ENCODE data around the gene RASA2. TPM values are rescaled to one million over a fixed set of nuclear protein-coding genes. Genes with fewer than 3 reads are reported as not detected.
A peak's percentile ranks its signal among the peaks of the same experiment; 100 is the strongest.

Gene RASA2
- total RNA-seq, 1 experiment from 2014 or later: 26.7 TPM

DNA sequence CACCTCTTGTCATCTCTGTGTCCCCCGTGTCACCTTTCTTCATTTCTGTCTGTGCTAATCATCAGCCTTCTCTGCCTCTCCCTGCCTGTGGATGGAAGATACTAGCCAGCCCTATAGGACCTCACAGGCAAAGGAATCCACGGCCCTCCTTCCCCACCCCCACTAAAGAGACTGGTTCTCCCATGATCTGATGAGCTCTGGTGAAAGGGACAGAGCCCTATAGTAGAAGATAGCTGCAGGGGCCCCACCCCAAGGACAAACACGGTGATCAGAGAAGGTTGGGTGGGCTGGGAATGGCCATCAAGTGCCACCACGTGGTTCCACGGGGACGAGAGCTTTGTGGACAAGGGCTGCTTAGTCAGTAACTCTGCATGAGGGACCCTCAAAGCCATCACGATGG lies 27.8 kb upstream of the RASA2 start:
- Histone ChIP-seq H3K4me3 (ENCODE audit: low read depth, low read length) (no peak overlapping the region), H3K27me3 (replicated peaks; ENCODE audit: control insufficient read depth, insufficient read depth, low read length) (no peaks in the 10 kb centered on the region), H3K36me3 (ENCODE audit: control insufficient read depth, insufficient read depth, low read length) (no peaks in the 10 kb centered on the region), H3K9me3 (peaks cover under 1% of the 10 kb centered on the region; the same call in 1 of the 2 replicates), H3K4me1 (peaks cover 44% of the 10 kb centered on the region)
- no peak overlapping the region for H3K27ac Mint-ChIP-seq (ENCODE audit: unreplicated experiment)
- H3K27me3 Mint-ChIP-seq (ENCODE audit: insufficient read depth, unreplicated experiment): no peaks in the 10 kb centered on the region
- no peaks in the 10 kb centered on the region for H3K36me3 Mint-ChIP-seq (ENCODE audit: insufficient read depth, unreplicated experiment)
- ChIA-PET CTCF (interaction anchor here (1.0 to 2.2 kb wide), 2 partner anchors 147 to 150 kb away, joined by 3 to 8 read pairs; no protein-coding TSS in a partner anchor), POLR2A (interaction anchor here (0.5 kb wide), 1 partner anchor 12 kb away, joined by 3 read pairs; no protein-coding TSS in a partner anchor)
- H3K4me3 Mint-ChIP-seq (ENCODE audit: unreplicated experiment): no peak overlapping the region
- DNase-seq: no peak
- no peaks in the 10 kb centered on the region for H3K9me3 Mint-ChIP-seq (ENCODE audit: unreplicated experiment)
- intact Hi-C loops (cut with micrococcal nuclease; ENCODE audit: unreplicated experiment): no loop called here
- no TSS peak for BruUV-seq (replicated peaks)
- TF ChIP-seq, protein P1, sequence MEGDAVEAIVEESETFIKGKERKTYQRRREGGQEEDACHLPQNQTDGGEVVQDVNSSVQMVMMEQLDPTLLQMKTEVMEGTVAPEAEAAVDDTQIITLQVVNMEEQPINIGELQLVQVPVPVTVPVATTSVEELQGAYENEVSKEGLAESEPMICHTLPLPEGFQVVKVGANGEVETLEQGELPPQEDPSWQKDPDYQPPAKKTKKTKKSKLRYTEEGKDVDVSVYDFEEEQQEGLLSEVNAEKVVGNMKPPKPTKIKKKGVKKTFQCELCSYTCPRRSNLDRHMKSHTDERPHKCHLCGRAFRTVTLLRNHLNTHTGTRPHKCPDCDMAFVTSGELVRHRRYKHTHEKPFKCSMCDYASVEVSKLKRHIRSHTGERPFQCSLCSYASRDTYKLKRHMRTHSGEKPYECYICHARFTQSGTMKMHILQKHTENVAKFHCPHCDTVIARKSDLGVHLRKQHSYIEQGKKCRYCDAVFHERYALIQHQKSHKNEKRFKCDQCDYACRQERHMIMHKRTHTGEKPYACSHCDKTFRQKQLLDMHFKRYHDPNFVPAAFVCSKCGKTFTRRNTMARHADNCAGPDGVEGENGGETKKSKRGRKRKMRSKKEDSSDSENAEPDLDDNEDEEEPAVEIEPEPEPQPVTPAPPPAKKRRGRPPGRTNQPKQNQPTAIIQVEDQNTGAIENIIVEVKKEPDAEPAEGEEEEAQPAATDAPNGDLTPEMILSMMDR (IDR thresholded peaks at IDR 0.05; ENCODE audit: insufficient read depth in 1 of 2, low read depth in 1 of 2, low read length in 1 of 2, severe bottlenecking in 1 of 2, unreplicated experiment in 1 of 2): no peak
- H3K4me1 Mint-ChIP-seq (ENCODE audit: low read depth, unreplicated experiment): peaks cover 46% of the 10 kb centered on the region

DNA sequence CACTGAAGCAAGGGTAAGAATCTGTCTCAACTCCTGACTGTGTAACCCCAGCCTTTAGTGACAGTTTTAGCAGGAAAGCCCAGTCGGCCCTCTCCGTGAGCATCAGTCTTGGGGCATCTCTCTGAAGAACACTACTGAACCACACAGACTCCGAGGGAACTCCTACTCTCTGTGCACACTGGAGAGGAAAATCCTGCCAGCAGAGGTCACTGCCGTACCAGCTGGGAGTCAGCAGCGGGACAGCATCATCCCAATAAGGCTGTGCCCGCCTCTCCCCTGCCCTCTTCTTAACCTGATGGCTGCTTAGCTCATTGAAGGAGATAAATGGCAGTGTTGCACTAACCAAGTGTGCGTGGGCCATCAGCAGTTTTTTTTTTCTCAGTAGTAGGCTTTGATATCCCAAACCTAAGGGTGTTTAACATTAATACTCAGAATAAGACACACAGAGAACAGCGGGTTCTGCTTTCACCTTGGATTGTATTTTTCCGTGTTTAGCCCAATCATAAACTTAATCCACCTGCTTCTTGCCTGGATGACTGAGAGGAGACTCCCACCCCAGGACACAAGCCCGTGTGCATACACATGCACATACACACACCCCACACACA lies 26.6 kb upstream of the RASA2 start:
- H3K27ac Mint-ChIP-seq (ENCODE audit: unreplicated experiment): no peak overlapping the region
- Histone ChIP-seq H3K36me3 (ENCODE audit: control insufficient read depth, insufficient read depth, low read length) (no peaks in the 10 kb centered on the region), H3K4me3 (ENCODE audit: low read depth, low read length) (no peak overlapping the region), H3K9me3 (peaks cover 8% of the 10 kb centered on the region; the same call in 1 of the 2 replicates), H3K27me3 (replicated peaks; ENCODE audit: control insufficient read depth, insufficient read depth, low read length) (no peaks in the 10 kb centered on the region), H3K4me1 (peaks cover 34% of the 10 kb centered on the region)
- H3K9me3 Mint-ChIP-seq (ENCODE audit: unreplicated experiment): no peaks in the 10 kb centered on the region
- POLR2A ChIA-PET: no interaction called here
- H3K36me3 Mint-ChIP-seq (ENCODE audit: insufficient read depth, unreplicated experiment): no peaks in the 10 kb centered on the region
- intact Hi-C loops (cut with micrococcal nuclease; ENCODE audit: unreplicated experiment): loop anchor here (1.0 kb wide), 3 partner anchors 26 to 184 kb away; no protein-coding TSS in a partner anchor
- CTCF ChIA-PET: interaction anchor here (0.6 to 2.2 kb wide), 10 partner anchors 10 to 292 kb away, joined by 3 to 14 read pairs (median 4); no protein-coding TSS in a partner anchor
- TF ChIP-seq, protein P1 (IDR thresholded peaks at IDR 0.05; ENCODE audit: insufficient read depth in 1 of 2, low read depth in 1 of 2, low read length in 1 of 2, severe bottlenecking in 1 of 2, unreplicated experiment in 1 of 2): peak; percentile 80 to 91
- DNase-seq: peak; percentile 86 to 91
- H3K27me3 Mint-ChIP-seq (ENCODE audit: insufficient read depth, unreplicated experiment): no peaks in the 10 kb centered on the region
- no TSS peak for BruUV-seq (replicated peaks)
- no peak overlapping the region for H3K4me3 Mint-ChIP-seq (ENCODE audit: unreplicated experiment)
- peaks cover 37% of the 10 kb centered on the region for H3K4me1 Mint-ChIP-seq (ENCODE audit: low read depth, unreplicated experiment)

DNA sequence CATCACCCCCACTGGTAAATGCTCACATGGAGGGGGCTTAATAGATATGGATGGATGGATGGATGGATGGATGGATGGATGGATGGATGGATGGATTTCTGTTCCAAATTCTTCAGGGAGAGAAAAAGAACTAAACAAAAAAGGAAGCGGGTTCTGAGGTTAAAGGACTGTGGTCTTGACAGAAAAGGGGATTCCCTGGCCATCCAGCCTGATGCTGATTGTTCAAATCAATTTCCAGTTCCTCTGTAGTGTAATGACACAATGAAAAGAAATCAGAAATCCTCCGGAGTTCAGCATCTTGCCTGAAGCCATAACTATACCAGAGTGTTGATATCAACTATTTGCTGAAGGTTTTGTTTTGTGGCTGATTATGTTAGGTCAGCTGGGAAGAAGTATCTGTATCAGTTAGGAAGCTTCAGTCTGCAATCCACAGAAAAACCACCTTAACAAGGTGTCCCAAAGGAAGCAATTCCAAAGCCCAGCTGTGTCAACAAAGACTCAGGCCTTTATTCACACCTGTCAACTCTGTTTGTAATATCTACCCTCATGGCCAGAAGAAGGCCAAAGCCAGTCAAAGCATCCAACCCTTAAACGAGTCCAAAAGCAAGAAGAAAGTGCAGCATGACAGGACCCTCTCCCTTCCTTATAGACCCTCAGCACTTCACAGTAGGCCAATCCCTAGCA lies 24.5 kb upstream of the RASA2 start:
- peaks cover 24% of the 10 kb centered on the region for H3K4me1 Mint-ChIP-seq (ENCODE audit: low read depth, unreplicated experiment)
- TF ChIP-seq, protein P1 (IDR thresholded peaks at IDR 0.05; ENCODE audit: insufficient read depth in 1 of 2, low read depth in 1 of 2, low read length in 1 of 2, severe bottlenecking in 1 of 2, unreplicated experiment in 1 of 2): no peak
- peak; percentile 44 to 57 for DNase-seq
- no peaks in the 10 kb centered on the region for H3K9me3 Mint-ChIP-seq (ENCODE audit: unreplicated experiment)
- no TSS peak for BruUV-seq (replicated peaks)
- no peaks in the 10 kb centered on the region for H3K27me3 ChIP-seq (replicated peaks; ENCODE audit: control insufficient read depth, insufficient read depth, low read length)
- no peak overlapping the region for H3K27ac Mint-ChIP-seq (ENCODE audit: unreplicated experiment)
- H3K36me3 ChIP-seq (ENCODE audit: control insufficient read depth, insufficient read depth, low read length): no peaks in the 10 kb centered on the region
- no peak overlapping the region for H3K4me3 Mint-ChIP-seq (ENCODE audit: unreplicated experiment)
- peaks cover 8% of the 10 kb centered on the region; the same call in 1 of the 2 replicates for H3K9me3 ChIP-seq
- H3K4me1 ChIP-seq: peaks cover 18% of the 10 kb centered on the region
- H3K36me3 Mint-ChIP-seq (ENCODE audit: insufficient read depth, unreplicated experiment): no peaks in the 10 kb centered on the region
- H3K27me3 Mint-ChIP-seq (ENCODE audit: insufficient read depth, unreplicated experiment): no peaks in the 10 kb centered on the region
- H3K4me3 ChIP-seq (ENCODE audit: low read depth, low read length): no peak overlapping the region
- intact Hi-C loops (cut with micrococcal nuclease; ENCODE audit: unreplicated experiment): no loop called here
- CTCF ChIA-PET: interaction anchor here (1.6 kb wide), 1 partner anchor 99 kb away, joined by 4 read pairs; no protein-coding TSS in a partner anchor
- POLR2A ChIA-PET: no interaction called here

All from Caco-2 (cell line).